ENCODE results near the gene MARK3.
A peak's percentile ranks its signal among the peaks of the same experiment; 100 is the strongest.

Gene MARK3

GRCh38 chr14:103366741-103367140 is 18.5 kb upstream of the MARK3 start:
- no peak for DNase-seq (ENCODE audit: low read depth)

GRCh38 chr14:103367995-103368394 is 17.2 kb upstream of the MARK3 start:
- no peak for DNase-seq (ENCODE audit: low read depth)

GRCh38 chr14:103370087-103370486 is 15.1 kb upstream of the MARK3 start:
- DNase-seq (ENCODE audit: low read depth), result no peak

- no peak for DNase-seq (ENCODE audit: low read depth)
Observed at GRCh38 chr14:103372017-103372416, 13.2 kb upstream of the MARK3 start.

DNA sequence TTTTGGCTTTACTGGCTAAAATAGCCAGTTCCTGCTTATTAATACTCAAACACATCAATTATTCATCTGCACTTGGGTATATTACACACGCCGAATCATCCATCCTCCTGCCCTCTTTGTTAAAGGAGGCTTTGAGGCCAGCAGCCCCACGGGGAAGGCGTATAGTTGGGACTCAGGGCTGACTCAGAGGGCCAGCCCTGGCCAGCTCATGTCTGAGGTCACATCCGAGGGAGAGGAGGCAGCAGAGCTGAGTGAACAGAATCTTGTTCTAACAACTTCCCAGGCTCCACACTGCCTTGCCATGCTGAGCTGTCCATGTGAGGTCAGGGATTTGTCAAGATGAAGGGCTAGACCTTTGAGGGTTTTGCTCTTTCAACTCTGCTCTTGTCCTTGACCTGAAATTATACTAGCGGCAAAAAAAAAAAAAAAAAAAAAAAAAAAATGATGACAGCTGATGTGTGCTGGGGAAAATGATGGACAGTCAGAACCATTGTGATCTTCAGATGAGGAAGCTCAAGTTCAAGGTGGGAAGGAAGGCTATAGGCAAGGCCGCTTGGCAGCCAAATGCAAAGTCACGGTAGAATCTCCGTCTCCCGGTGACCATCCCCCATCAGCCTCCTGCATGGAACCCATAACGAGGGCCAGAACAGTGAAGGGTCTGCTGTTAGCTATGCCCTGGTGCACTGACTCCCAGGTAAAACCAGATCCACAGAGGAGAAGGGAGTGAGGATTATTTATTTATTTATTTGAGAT is 12.5 kb upstream of the MARK3 start:
- no peak for DNase-seq (ENCODE audit: low read depth)

DNA sequence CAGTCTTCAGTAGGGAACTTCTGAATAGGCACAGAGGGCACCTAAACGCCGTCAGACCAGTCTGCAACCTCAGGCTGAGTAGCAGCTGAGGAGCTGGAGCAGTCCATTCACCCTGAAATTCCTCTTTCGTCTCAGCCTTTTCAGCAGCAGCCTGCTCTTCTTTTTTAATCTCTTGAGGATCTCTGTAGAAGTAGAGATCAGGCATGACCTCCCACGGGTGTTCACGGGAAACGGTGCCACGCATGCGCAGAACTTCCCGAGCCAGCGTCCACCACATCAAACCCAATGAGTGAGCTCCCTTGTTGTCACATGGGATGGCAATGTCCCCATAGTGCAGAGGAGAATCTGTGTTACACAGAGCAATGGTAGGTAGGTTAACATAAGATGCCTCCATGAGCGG is 11.1 kb upstream of the MARK3 start:
- no peak for DNase-seq (ENCODE audit: low read depth)

- no peak for DNase-seq (ENCODE audit: low read depth)
Observed at GRCh38 chr14:103377522-103378037, 7.6 kb upstream of the MARK3 start.

DNA sequence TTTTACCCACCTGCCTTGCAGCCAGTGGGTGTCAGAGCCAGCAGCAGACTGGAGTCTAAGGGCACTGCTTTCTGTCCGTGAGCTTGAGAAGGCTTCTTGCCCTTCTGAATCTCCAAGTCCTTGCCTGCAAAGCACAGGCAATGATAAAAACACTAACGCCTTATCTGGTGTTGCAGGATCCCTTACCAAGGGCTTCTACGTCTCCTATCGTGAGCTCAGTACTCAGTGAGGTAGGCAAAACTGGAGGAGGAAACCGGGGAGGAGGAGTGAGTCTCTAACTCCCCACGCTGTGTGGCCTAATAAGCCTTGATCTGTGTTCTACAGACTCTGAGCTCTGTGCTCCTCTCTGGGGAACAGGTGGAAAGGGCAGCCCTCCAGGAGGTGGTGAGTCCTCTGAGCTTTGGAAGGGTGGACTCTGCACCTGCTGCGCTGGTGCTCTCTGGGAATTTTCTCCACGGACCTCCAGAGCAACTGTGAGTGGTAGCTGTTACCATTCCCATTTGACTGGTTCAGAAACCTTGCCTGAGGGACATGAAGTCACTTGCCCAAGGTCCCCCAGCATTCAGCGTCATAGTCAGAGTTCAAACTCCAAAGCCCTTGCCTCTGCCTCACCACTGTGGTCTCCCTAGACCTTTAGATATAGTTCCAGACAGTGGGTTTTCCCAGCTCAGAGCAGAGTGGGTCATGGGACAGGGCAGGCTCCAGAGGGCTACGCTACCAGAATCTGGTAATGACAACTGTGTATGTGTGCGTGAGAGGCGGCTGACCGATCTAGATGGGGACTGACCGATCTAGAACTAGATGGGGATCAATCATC is 7.0 kb upstream of the MARK3 start:
- DNase-seq (ENCODE audit: low read depth), result no peak

DNA sequence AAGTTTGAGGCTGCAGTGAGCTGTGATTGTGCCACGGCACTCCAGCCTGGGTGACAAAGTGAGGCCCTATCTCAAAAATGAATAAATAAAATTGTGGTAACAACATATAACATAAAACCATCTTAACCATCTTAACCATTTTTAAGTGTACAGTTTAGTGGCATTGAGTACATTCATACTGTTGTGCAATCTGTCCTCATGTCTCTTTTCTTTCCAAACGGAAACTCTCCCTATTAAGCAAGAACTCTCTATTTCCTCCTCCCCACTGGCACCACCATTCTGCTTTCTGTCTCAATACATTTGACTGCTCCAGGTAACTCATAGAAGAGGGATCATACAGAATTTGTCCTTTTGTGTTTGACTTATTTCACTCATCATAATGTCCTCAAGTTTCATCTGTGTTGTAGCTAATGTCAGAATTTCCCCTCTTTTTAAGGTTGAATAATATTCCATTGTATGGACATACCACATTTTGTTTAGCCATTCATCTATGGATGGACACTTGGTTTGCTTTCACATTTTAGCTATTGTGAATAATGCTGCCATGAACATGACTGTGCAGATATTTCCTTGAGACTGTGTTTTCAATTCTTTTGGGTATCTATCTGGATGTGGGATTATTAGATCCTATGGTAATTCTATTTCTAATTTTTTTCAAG is 4.4 kb upstream of the MARK3 start:
- no peak for DNase-seq (ENCODE audit: low read depth)

- no peak for DNase-seq (ENCODE audit: low read depth)
Observed at GRCh38 chr14:103382376-103382775, 2.8 kb upstream of the MARK3 start.

DNA sequence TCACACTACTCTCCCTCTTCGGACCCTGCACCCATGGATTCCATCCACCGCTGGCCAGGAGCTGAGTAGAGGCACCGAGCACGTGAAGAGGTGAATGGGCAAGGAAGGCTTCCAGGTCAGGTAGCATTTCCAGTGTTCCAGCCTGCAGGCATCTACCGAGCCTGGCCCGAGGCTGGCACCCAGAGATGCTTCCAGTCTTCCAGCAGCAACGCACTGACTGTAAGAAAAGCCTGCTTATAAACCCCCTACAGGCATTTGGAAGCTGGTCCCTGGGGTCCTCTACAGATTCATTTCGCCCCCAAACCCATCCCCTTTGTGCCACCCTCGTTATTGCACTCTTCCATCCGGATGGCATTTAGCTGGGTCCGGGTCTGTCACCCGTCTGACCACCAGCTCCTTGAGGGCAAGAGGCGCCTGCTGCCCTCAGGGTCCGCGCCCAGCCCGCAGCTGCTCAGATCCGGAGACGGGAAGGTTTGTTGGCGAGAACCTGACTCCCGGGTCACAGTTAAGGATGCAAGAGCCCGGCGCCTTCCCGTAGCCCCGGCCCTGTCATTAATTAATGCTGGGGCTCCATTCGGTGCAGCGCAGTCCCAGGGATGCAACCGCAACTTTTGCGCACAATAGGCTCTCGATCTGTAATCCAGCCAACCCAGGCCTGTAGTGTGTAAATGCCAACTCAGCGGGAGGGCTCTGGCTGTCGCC is 614 bp upstream of the MARK3 start:
- no peak for DNase-seq (ENCODE audit: low read depth)

GRCh38 chr14:103385929-103386712 is 906 bp downstream of the MARK3 start:
- DNase-seq (ENCODE audit: low read depth), result peak; percentile 10

GRCh38 chr14:103386713-103387329 is 1.6 kb downstream of the MARK3 start:
- no peak for DNase-seq (ENCODE audit: low read depth)

DNA sequence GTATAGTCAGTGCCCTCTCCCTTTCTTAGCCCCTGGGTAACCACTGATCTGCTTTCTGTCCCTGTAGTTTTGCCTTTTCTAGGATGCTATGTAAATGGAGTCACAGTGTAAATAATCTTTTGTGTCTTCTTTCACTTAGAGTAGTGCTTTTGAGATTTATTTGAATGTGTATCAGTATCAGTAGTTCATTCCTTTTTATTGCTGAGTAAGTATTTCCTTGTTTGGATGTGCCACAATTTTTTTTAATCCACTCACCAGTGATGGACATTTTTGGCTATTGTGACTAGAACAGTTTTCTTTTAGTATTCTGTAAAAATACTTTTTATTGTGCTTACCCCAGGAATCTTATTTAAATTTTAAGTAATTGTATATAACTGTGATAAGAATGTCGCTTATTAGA is 3.4 kb downstream of the MARK3 start:
- DNase-seq (ENCODE audit: low read depth), result no peak

GRCh38 chr14:103390605-103391004 is 5.4 kb downstream of the MARK3 start:
- DNase-seq (ENCODE audit: low read depth), result no peak

DNA sequence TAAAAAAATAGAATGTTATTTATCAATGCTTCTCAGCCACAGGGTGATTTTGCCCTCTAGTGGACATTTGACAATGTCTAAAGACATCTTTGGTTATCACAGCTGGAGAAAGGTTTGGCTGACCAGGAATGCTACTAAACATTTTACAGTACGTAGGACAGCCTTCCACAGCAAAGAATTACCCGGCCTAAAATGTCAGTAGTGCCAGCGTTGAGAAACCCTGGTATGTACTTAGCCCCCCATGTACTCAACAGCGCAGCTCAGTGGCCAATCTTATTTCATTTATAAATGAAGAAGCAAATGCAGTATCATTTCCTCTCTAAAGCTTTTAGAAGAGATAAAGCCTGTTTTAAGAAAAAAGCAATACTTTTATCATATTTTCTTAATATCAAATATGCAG is 5.8 kb downstream of the MARK3 start:
- peak; percentile 17 for DNase-seq (ENCODE audit: low read depth)

GRCh38 chr14:103392106-103392505 is 6.9 kb downstream of the MARK3 start:
- DNase-seq (ENCODE audit: low read depth), result no peak

GRCh38 chr14:103392572-103392971 is 7.4 kb downstream of the MARK3 start:
- no peak for DNase-seq (ENCODE audit: low read depth)

- no peak for DNase-seq (ENCODE audit: low read depth)
Observed at GRCh38 chr14:103393070-103393469, 7.9 kb downstream of the MARK3 start.

DNA sequence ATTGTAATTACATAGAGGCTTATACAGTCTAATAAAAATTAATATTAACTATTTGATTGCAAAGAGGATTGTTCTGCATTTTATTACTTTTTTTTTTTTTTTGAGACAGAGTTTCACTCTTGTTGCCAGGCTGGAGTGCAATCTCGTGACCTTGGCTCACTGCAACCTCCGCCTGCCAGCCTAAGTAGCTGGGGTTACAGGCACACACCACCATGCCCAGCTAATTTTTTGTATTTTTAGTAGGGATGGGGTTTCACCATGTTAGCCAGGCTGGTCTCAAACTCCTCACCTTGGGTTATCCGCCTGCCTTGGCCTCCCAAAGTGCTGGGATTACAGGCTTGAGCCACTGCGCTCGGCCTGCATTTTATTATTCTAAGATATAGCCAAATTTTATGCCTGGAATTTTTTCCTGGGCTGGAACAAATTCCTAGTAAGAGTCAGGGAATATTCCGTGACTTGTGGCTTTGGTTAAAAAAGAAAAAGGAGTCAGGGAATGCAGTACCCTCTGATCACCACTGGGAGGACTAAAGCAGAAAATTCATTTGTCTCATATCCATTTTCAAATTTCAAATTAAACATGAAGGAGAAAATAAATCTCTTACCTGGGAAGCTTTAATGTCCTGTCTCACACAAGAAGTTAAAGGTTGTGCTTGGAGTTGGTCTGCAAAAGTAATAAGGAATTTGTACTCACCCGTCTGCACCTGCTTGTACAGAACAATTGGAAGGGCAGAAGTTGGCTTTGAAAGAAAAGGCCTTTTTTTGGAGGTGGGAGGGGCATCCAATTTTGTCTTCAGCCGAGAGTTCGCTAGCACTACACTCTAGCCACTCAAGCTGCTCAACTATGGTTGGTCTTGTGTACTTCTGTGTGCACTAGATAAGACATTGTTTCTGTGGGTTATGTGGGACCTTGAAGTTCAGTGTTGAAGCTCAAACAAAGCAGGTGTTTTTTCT is 8.7 kb downstream of the MARK3 start:
- DNase-seq (ENCODE audit: low read depth), result no peak

Measured in activated gamma-delta T cell treated with anti-CD3 and anti-CD28 coated beads, Interleukin-2, amount 50 U/mL, for 16 hours (primary cell).